GM12878 (cell line): ENCODE results near the gene KCND2. TPM values are rescaled to one million over a fixed set of nuclear protein-coding genes. Genes with fewer than 3 reads are reported as not detected.

Experiments
- ATAC-seq: fragments of 200-7000 bp; cut with Tn5 transposase; 3 replicates; pipeline ENCODE4 v1.9.1; 2020; ENCODE audit warnings: mild to moderate bottlenecking, moderate library complexity
- BruUV-seq: library from RNA; stranded (reverse); fragments of 400-500 nt; replicated peaks from 2 replicates; lab custom pipeline; 2021; lab: Mats Ljungman, UMichigan
- CTCF ChIA-PET: fragments of 300-600 bp; sonication (Branson Sonifier 250); formaldehyde crosslinking; extraction: SDS; loops from one replicate; lab custom pipeline; 2021; ENCODE audit warnings: inconsistent platforms; lab: Yijun Ruan, JAX
- POLR2A ChIA-PET: fragments of 350-600 bp; formaldehyde crosslinking; extraction: SDS; loops from one replicate; lab custom pipeline; 2021; ENCODE audit warnings: inconsistent platforms; lab: Charles Lee
- RAD21 ChIA-PET: fragments of 300-600 bp; sonication (Branson Sonifier 250); formaldehyde crosslinking; loops from one replicate; lab custom pipeline; 2023; ENCODE audit warnings: antibody characterized with exemption; ENCODE audit not compliant: unreplicated experiment; lab: Charles Lee
- SMC1A ChIA-PET: fragments of 300-600 bp; sonication (Branson Sonifier 250); formaldehyde crosslinking; loops from one replicate; lab custom pipeline; 2023; ENCODE audit not compliant: unreplicated experiment, uncharacterized antibody; lab: Charles Lee
- DNase-seq: peaks from one replicate; pipeline ENCODE4 v3.0.0-alpha.2; 2011; ENCODE audit warnings: low read depth, low spot score
- FAIRE-seq: peaks from 3 replicates; lab custom pipeline; 2011; peaks lifted over from hg19 to GRCh38; lab: Jason Lieb, UNC
- H2AFZ ChIP-seq: 2 replicates; pipeline ENCODE4 v1.6.0; 2011; ENCODE audit warnings: low read depth, low read length, control low read depth; ENCODE audit not compliant: control insufficient read depth
- H3K27ac ChIP-seq: 2 replicates; pipeline ENCODE4 v1.5.1; 2011; ENCODE audit warnings: control low read depth; ENCODE audit not compliant: control insufficient read depth, insufficient read depth
- H3K27me3 ChIP-seq, 2 experiments: replicated peaks in 1 of 2; 2 replicates each; pipeline versions ENCODE4 v1.6.0 to v1.6.1; 2011; ENCODE audit warnings: low read length in 1 of 2; ENCODE audit not compliant: control insufficient read depth in 2 of 2, insufficient read depth in 2 of 2
- H3K36me3 ChIP-seq, 2 experiments: 2 replicates each; pipeline ENCODE4 v1.5.1; 2011; ENCODE audit warnings: low read length in 1 of 2; ENCODE audit not compliant: control insufficient read depth in 2 of 2, insufficient read depth in 2 of 2
- H3K4me1 ChIP-seq: 2 replicates; pipeline ENCODE4 v1.6.1; 2011; ENCODE audit warnings: mild to moderate bottlenecking, low read length, moderate library complexity, mixed read lengths; ENCODE audit not compliant: control insufficient read depth, insufficient read depth
- H3K4me2 ChIP-seq: 2 replicates; pipeline ENCODE4 v1.6.0; 2011; ENCODE audit warnings: control low read depth; ENCODE audit not compliant: control insufficient read depth, insufficient read depth
- H3K4me3 ChIP-seq: fragments of 200-600 bp; sonication (generic); 2 replicates; pipeline ENCODE4 v1.5.1; 2016
- H3K79me2 ChIP-seq: 2 replicates; pipeline ENCODE4 v1.6.0; 2011; ENCODE audit warnings: low read length; ENCODE audit not compliant: control insufficient read depth, insufficient read depth
- H3K9ac ChIP-seq: 2 replicates; pipeline ENCODE4 v1.8.0; 2011; ENCODE audit warnings: low read length, control low read depth, mixed read lengths; ENCODE audit not compliant: control insufficient read depth, insufficient read depth
- H3K9me3 ChIP-seq: replicated peaks from 3 replicates; pipeline ENCODE4 v1.5.1; 2011; ENCODE audit warnings: mild to moderate bottlenecking, low read length; ENCODE audit not compliant: control insufficient read depth, insufficient read depth
- H4K20me1 ChIP-seq: 2 replicates; pipeline ENCODE4 v1.6.0; 2011; ENCODE audit not compliant: control insufficient read depth, insufficient read depth
- MEF2B ChIP-seq: fragments of 450-650 bp; IDR thresholded peaks from 2 replicates; pipeline ENCODE4 v1.6.1; 2018; ENCODE audit warnings: mild to moderate bottlenecking, moderate library complexity; ENCODE audit not compliant: partially characterized antibody, poor library complexity, severe bottlenecking
- MYC ChIP-seq: IDR thresholded peaks from 2 replicates; pipeline ENCODE4 v1.6.1; 2011; ENCODE audit warnings: mild to moderate bottlenecking, low read length, moderate library complexity, inconsistent platforms; ENCODE audit not compliant: insufficient read depth, insufficient replicate concordance, insufficient read length, severe bottlenecking
- WGBS: methylation state at CpG from one replicate; pipeline ENCODE4 v1.1.6; 2016; ENCODE audit warnings: low lambda C conversion rate; ENCODE audit not compliant: insufficient replicate concordance, insufficient coverage; ENCODE audit errors: missing lambda C conversion rate; 5-methylcytosine and 5-hydroxymethylcytosine counted together
- in situ Hi-C: fragments of 300-500 bp; cut with MboI; formaldehyde crosslinking; loops from 9 replicates; pipeline ENCODE4 v1.14.3; 2018; ENCODE audit warnings: mixed read lengths
- intact Hi-C: fragments of 100-400 bp; cut with micrococcal nuclease; formaldehyde crosslinking; loops from one replicate; pipeline ENCODE4 v1.14.2; 2022; ENCODE audit not compliant: unreplicated experiment
- polyA plus RNA-seq, 11 experiments: library from polyadenylated mRNA; depleted of rRNA in 4 of 11; unstranded in 6 of 11; stranded (reverse) in 5 of 11; fragments of >200 nt; fragmentation: Nextera tagmentation in 4 of 11; fragmentation: Illumina TruSeq in 1 of 11; extraction: Ambion mirVana in 4 of 11; extraction: Trizol in 1 of 11; gene quantifications; 1 replicate in 1 of 11; 2 replicates in 10 of 11; pipeline versions ENCODE4 v1.2.1 to v1.2.3, GENCODE V29; 2011 to 2016; ENCODE audit warnings: inconsistent platforms in 2 of 11, missing spikeins in 2 of 11, low read depth in 1 of 11
- total RNA-seq, 4 experiments: library from RNA; depleted of rRNA in 3 of 4; stranded (reverse); fragments of >200 nt in 3 of 4; fragmentation: Illumina TruSeq in 1 of 4; extraction: Trizol in 1 of 4; gene quantifications; 2 replicates each; pipeline versions ENCODE4 v1.2.1 to v1.2.3, GENCODE V29; 2013 to 2021

KCND2 gene
- total and polyA plus RNA-seq, 10 of the 15 experiments (the other 5 are each of a cell fraction or from before 2014, with no cell fraction given), result 3.6 to 22.3 (median 6.3) TPM

DNA sequence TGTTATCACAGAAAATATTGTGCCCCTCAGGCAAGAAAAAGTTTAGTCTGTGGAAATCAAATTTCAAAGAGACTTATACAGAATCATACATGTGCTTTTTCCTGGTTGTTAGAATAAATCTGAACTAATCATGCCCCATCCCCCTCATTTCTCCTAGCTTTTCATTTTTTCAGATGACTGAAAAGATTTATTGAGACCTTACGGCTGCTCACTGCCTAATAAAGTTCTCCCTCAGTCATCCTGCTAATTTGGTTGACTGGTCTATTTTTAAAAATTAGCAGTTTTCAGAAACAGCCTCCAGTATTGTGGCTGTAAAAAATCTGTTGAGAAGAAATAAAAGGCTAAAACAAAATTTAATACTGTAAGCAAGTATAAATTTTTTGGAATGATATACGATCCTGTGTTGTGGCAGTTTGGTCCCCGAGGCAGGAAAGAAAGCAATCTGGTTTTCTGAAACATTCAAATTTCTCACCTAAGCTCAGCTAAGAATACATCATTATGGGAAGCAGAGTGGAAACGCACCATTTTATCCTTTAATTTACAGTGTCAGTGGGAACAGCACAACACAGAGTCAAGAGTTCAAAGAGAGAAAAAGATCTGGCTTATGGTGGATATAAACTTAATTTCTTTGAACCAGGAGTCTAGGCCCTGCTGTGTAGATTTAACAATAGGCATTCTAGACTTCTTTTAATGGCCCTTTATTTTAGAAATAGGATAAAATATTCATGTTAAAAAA, 144.4 kb downstream of the KCND2 start:
- TF ChIP-seq MEF2B (no peak), MYC (no peak)
- TF ChIP-seq, all 136 proteins: peak for 0
- Histone ChIP-seq H3K9me3 (no peaks in the 10 kb centered on the region; the same call in 2 of the 3 replicates), H3K4me1 (peaks cover 25% of the 10 kb centered on the region), H3K36me3 (no peaks in the 10 kb centered on the region; a peak in 2 of 4 replicates), H2AFZ (no peak overlapping the region), H3K27me3 (no peaks in the 10 kb centered on the region), H3K4me3 (no peak overlapping the region), H4K20me1 (no peaks in the 10 kb centered on the region), H3K79me2 (peaks cover 46% of the 10 kb centered on the region), H3K27ac (no peak overlapping the region), H3K4me2 (no peak overlapping the region), H3K9ac (no peak overlapping the region)
- FAIRE-seq (no peak), DNase-seq (no peak), ATAC-seq (no peak)
- ChIA-PET SMC1A (interaction anchor here (1.3 to 16.1 kb wide), 4 partner anchors 16 to 32 kb away, joined by 4 to 305 read pairs (median 6); no protein-coding TSS in a partner anchor), POLR2A (interaction anchor here (0.6 to 2.6 kb wide), 6 partner anchors 8 to 802 kb away, joined by 3 to 9 read pairs (median 3); no protein-coding TSS in a partner anchor), CTCF (interaction anchor here (0.7 to 2.7 kb wide), 4 partner anchors 9 to 21 kb away, joined by 4 to 11 read pairs (median 7); no protein-coding TSS in a partner anchor), RAD21 (interaction anchor here (2.0 to 3.9 kb wide), 2 partner anchors 11 to 19 kb away, joined by 8 to 26 read pairs; no protein-coding TSS in a partner anchor)
- in situ Hi-C loops (loop anchor here (25.0 kb wide), 1 partner anchor 970 kb away; the partner anchor contains the start of gene FAM3C), intact Hi-C loops (no loop called here)
- BruUV-seq, result TSS peak; percentile 1
- WGBS, result 51% methylated on average over 4 of the region's 4 CpGs
